Esophagus squamous epithelium (tissue), 4 donors: ENCODE results near the gene NNMT.

Experiments used
- CTCF ChIP-seq, 6 experiments: fragments of 450-650 bp in 4 of 6; fragments of 200-600 bp in 2 of 6; sonication (generic) in 2 of 6; IDR thresholded peaks; one replicate each; pipeline ENCODE4 v1.5.1; 2016 to 2019; ENCODE audit warnings: antibody characterized with exemption in 6 of 6, mild to moderate bottlenecking in 4 of 6, moderate library complexity in 4 of 6
- POLR2A ChIP-seq, 4 donors: fragments of 450-650 bp; IDR thresholded peaks; one replicate each; pipeline ENCODE4 v1.6.1; 2017; ENCODE audit warnings: antibody characterized with exemption in 4 of 4, mild to moderate bottlenecking in 4 of 4, moderate library complexity in 3 of 4

DNA sequence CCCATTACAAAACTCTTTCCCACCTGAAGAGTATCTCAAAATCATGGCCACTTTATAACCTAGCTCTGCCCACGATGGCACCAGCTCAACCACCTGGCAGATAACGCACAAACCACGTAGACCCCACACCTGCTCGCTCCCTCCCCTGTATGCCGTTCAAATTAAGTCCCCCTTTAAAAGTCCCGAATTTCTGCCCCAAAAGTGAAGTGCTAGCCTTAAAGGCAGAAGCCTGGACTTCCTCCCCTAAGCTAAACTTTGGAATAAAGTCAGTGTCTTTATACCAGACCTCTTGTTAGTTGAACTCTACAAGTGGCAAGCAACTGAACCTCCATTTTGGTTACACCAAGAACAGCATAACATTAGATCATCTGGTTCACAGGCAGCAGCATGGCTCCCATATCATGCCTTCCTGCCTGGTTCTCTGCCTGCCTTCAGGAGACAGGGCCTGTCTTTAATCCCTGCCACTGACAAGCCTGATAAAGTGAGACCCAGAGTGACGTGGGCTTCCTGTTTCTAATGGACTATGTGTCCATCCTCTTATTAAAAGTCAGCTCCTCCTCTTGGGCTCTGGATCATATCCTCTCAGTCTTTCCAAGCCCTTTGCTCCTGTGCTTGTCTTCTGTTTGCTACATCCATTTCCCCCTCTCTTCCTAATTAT is 32.6 kb upstream of the NNMT start:
- no peak for TF ChIP-seq CTCF (IDR thresholded peaks at IDR 0.05)
- TF ChIP-seq POLR2A (IDR thresholded peaks at IDR 0.05) = no peak
